Stimulated activated CD4-positive, alpha-beta T cell treated with anti-CD3 and anti-CD28 coated beads, Interleukin-1b, Interleukin-23, amount 100 ng/mL, for 4 hours (primary cell): ENCODE results near the gene OMG.
"Not testable (repeated sequence)": the region's sequence is repeated elsewhere in the genome, so short reads cannot be mapped to it uniquely, and the experiment has no call there.

Experiments
- DNase-seq, 2 donors: peaks; one replicate each; pipeline ENCODE4 v3.0.0-alpha.2; 2020; ENCODE audit warnings: low read depth in 2 of 2

OMG gene

GRCh38 chr17:31308372-31309334 is 11.6 kb upstream of the OMG start:
- no peak for DNase-seq

GRCh38 chr17:31307640-31308039 is 10.6 kb upstream of the OMG start:
- no peak for DNase-seq

GRCh38 chr17:31299624-31300023 is 2.6 kb upstream of the OMG start:
- DNase-seq, result no peak

- DNase-seq, result no peak
Measured at GRCh38 chr17:31296142-31296541, 897 bp downstream of the OMG start.

GRCh38 chr17:31295489-31295871 is 1.6 kb downstream of the OMG start:
- no peak for DNase-seq

- DNase-seq, result no peak
Measured at GRCh38 chr17:31294820-31295488, 2.1 kb downstream of the OMG start.

- DNase-seq, result no peak
Measured at GRCh38 chr17:31294231-31294630, 2.8 kb downstream of the OMG start.

- DNase-seq, result no peak
Measured at GRCh38 chr17:31293581-31293980, 3.5 kb downstream of the OMG start.

GRCh38 chr17:31291820-31292219 is 5.2 kb downstream of the OMG start:
- no peak for DNase-seq

GRCh38 chr17:31289790-31290189 is 7.2 kb downstream of the OMG start:
- no peak for DNase-seq

- not testable (repeated sequence) for DNase-seq
Measured at GRCh38 chr17:31287932-31288331, 9.1 kb downstream of the OMG start.

GRCh38 chr17:31286587-31286986 is 10.5 kb downstream of the OMG start:
- no peak for DNase-seq

- DNase-seq, result no peak
Measured at GRCh38 chr17:31283841-31284240, 13.2 kb downstream of the OMG start.

GRCh38 chr17:31281061-31281460 is 16.0 kb downstream of the OMG start:
- DNase-seq, result no peak

GRCh38 chr17:31279401-31279800 is 17.6 kb downstream of the OMG start:
- DNase-seq, result no peak

GRCh38 chr17:31275116-31275515 is 21.9 kb downstream of the OMG start:
- DNase-seq, result no peak

GRCh38 chr17:31274252-31274651 is 22.8 kb downstream of the OMG start:
- no peak for DNase-seq

GRCh38 chr17:31273516-31273915 is 23.5 kb downstream of the OMG start:
- DNase-seq, result no peak

- no peak for DNase-seq
Measured at GRCh38 chr17:31272803-31273202, 24.2 kb downstream of the OMG start.

- no peak for DNase-seq
Measured at GRCh38 chr17:31272236-31272635, 24.8 kb downstream of the OMG start.

GRCh38 chr17:31269578-31269983 is 27.5 kb downstream of the OMG start:
- no peak for DNase-seq

GRCh38 chr17:31269036-31269577 is 27.9 kb downstream of the OMG start:
- no peak for DNase-seq

GRCh38 chr17:31266042-31266441 is 31.0 kb downstream of the OMG start:
- no peak for DNase-seq
